ENCODE measurements around the gene MYLK.

MYLK gene

DNA sequence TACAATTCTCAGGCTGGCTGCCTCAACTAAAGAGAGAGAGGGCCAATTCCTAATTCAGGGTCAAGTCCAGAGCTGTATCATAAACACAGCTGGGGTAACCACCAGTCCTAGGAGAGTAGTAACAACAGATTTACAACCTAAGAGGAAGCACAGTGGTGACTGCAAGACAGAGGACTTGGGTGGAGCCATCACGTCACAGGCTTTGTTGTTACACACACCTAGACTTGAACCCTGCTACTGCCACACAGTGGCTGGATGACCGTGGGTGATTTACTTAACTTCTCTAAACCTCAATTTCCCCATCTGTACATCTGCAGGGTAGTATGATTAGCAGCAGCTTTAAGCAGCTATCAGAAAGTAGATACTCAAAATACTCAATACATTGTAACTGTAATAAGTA is 78.6 kb downstream of the MYLK start:
- in situ Hi-C loops (cut with HindIII; ENCODE audit: low pct_unique_long_range_greater_than_20kb, low sequenced_read_pairs): no loop called here
- no peak for TF ChIP-seq JUND (IDR thresholded peaks at IDR 0.05; ENCODE audit: low read depth)
- no peak for DNase-seq (ENCODE audit: low read depth in 1 of 2, low spot score in 1 of 2)

GRCh38 chr3:123805101-123805500 is 79.0 kb downstream of the MYLK start:
- no peak for DNase-seq (ENCODE audit: low read depth in 1 of 2, low spot score in 1 of 2)

DNA sequence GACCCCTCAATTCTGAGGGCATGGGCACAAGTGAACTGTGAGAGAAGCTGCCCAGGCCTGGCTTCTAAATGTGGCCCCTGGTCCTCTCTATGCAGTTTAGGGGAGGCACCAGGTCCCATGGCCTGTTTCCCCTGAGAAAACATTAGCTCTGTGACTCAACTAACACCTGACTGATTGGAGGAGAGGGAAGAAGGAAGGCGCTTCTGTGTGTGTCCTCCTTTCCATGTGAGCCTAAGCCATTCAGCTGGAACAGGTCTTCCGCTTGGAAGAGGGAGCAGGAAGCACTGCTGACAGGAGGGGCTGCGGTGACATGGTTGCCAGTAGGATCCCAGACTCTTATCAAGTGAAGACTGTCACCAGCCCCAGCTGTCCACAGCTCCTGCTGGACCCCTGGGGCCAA is 79.5 kb downstream of the MYLK start:
- no peak for DNase-seq (ENCODE audit: low read depth in 1 of 2, low spot score in 1 of 2)
- TF ChIP-seq JUND (IDR thresholded peaks at IDR 0.05; ENCODE audit: low read depth): no peak
- in situ Hi-C loops (cut with HindIII; ENCODE audit: low pct_unique_long_range_greater_than_20kb, low sequenced_read_pairs): no loop called here

More at GRCh38 chr3:123805101-123805500, 79.0 kb downstream of the MYLK start:
- in situ Hi-C loops (cut with HindIII; ENCODE audit: low pct_unique_long_range_greater_than_20kb, low sequenced_read_pairs): no loop called here
- no peak for TF ChIP-seq JUND (IDR thresholded peaks at IDR 0.05; ENCODE audit: low read depth)

DNA sequence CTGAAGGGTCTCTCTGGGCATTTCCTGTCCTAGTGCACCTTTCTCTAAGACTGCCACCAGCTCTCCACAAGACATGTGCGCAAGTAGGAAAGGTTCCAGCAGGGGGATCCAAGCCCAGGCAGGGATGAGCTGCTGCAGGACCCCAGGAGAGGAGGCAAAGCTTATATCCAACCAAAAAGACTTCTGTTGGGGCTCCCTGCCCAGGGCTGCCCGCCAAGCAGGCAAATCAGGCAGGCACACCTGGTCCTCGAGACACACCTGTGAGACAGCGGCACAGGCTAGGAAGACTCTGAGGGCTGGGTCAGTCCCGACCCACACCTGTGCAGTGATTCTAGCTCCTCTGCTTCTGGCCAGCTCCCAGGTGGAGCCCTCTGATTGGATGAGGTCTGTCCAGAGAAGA is 80.6 kb downstream of the MYLK start:
- no peak for TF ChIP-seq JUND (IDR thresholded peaks at IDR 0.05; ENCODE audit: low read depth)
- no peak for DNase-seq (ENCODE audit: low read depth in 1 of 2, low spot score in 1 of 2)
- in situ Hi-C loops (cut with HindIII; ENCODE audit: low pct_unique_long_range_greater_than_20kb, low sequenced_read_pairs): no loop called here

DNA sequence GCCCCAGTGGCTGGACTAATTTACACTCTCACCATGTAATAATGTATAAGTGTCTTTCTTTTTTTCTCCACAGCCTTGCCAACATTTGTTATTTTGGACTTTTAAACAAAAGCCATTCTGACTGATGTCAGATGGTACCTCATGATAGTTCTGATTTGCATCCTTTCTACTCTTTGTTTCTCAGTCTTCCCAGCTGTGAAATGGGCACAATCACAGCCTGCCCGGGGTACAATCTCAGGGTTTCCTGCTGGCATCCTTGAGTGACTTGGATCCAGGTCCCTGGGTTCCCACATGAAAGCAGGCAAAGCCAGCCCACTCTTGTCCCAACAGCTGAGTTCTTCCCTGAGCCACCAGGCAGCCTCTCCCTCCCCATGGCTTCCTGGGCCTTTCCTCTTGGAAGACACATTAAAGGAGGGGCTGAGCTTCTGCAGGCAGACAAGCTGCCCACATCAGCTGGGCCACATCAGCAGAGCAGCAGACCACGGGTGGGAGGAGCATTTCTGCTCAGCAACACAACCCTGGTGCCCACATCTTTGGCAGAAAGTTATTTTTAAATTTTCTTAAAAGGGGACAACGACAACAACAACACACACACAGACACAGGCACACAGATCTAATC is 82.0 kb downstream of the MYLK start:
- in situ Hi-C loops (cut with HindIII; ENCODE audit: low pct_unique_long_range_greater_than_20kb, low sequenced_read_pairs): no loop called here
- DNase-seq (ENCODE audit: low read depth in 1 of 2, low spot score in 1 of 2): no peak
- TF ChIP-seq JUND (IDR thresholded peaks at IDR 0.05; ENCODE audit: low read depth): no peak

DNA sequence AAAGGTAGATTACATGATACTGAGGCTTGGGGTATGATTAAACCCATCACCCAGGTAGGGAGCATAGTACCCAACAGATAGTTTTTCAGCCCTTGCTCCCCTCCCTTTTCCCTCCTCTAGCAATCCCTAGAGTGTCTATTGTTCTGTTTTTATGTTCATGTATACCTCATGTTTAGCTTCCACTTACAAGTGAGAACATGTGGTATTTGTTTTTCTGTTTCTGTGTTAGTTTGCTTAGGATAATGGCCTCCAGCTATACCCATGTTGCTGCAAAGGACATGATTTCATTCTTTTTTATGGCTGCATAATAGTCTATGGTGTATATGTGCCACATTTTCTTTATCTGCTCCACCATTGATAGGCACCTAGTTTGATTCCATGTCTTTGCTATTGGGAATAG is 82.7 kb downstream of the MYLK start:
- no peak for TF ChIP-seq JUND (IDR thresholded peaks at IDR 0.05; ENCODE audit: low read depth)
- in situ Hi-C loops (cut with HindIII; ENCODE audit: low pct_unique_long_range_greater_than_20kb, low sequenced_read_pairs): no loop called here
- DNase-seq (ENCODE audit: low read depth in 1 of 2, low spot score in 1 of 2): peak in 1 of 2 experiments; percentile 18

- DNase-seq (ENCODE audit: low read depth in 1 of 2, low spot score in 1 of 2): no peak
- in situ Hi-C loops (cut with HindIII; ENCODE audit: low pct_unique_long_range_greater_than_20kb, low sequenced_read_pairs): no loop called here
- no peak for TF ChIP-seq JUND (IDR thresholded peaks at IDR 0.05; ENCODE audit: low read depth)
These were observed 83.8 kb downstream of the MYLK start for GRCh38 chr3:123800362-123800682.

DNA sequence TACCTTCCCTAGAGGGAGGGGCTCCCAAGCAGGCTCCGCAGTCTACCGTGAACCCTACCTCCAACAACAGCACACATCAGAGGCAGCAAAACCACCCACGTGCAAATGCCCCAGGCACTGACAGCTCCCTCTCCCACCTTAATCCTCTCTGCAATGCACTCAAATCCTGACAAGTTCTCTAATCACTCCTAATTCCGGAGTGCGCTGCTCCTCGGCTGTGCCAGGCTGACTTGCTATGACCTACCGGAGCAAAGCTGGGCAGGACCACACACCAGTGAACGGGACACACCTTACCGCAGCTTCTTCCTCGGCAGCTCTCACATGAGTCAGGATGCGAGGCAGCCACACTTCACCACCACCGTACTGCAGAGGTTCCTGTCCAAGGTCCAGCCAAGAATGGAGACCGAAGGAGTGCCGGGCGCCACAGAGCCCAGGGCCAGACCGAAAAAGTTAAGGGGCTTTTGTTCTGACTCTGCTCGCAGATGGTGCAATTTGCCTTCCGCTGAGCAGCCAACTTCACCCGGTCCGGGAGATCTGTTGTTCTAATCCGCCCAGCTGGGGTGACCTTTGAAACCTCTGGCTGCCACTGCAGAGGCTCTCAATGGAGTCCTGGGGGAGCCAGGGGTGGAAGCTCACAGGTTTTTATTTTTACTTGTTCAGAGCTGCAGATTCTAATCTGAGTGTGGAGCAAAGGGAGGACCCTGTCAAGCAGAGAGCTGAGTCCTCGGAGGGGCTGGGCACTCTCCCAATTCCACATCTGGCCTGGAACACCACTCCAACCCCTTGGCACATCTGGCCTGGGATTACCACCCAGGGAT is 84.4 kb downstream of the MYLK start:
- no peak for DNase-seq (ENCODE audit: low read depth in 1 of 2, low spot score in 1 of 2)
- in situ Hi-C loops (cut with HindIII; ENCODE audit: low pct_unique_long_range_greater_than_20kb, low sequenced_read_pairs): no loop called here
- TF ChIP-seq JUND (IDR thresholded peaks at IDR 0.05; ENCODE audit: low read depth): no peak

- in situ Hi-C loops (cut with HindIII; ENCODE audit: low pct_unique_long_range_greater_than_20kb, low sequenced_read_pairs): no loop called here
- no peak for TF ChIP-seq JUND (IDR thresholded peaks at IDR 0.05; ENCODE audit: low read depth)
- no peak for DNase-seq (ENCODE audit: low read depth in 1 of 2, low spot score in 1 of 2)
These were observed 85.6 kb downstream of the MYLK start for GRCh38 chr3:123798550-123798949.

DNA sequence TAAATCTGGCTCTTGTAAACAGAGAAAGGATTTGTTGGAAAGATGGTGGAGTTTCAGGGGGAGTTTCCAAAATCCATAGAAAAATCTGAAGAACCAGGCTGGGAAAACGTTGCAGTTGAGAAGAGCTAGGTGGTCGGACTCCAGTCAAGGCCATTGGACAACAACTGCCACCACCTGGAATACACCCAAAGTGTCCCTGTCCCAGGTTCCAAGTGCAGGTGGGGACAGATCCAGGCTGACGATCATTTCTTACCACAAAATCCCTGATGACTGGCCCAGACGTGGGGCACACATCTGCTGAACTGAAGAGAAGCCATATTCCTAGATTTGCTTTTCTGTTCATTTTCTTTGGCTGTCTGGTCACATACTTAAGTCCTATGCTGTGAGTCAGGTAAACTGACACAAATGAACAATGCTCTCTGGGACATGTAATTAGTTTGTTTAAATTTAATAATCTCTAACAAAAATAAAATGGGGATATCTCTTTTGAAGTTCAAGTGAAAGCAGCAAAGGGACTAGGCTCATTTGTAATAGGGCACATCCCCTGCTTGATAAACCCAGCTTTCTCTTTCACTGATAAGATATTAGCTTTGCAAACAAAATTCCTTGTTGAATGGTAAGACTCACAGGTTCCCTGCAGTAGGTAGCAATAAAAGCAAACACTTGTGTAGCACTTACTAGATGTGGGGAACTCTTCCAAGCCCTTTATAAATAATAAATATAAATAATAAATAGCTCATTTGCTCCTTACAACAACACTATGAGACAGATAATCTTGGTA is 88.5 kb downstream of the MYLK start:
- in situ Hi-C loops (cut with HindIII; ENCODE audit: low pct_unique_long_range_greater_than_20kb, low sequenced_read_pairs): no loop called here
- no peak for TF ChIP-seq JUND (IDR thresholded peaks at IDR 0.05; ENCODE audit: low read depth)
- no peak for DNase-seq (ENCODE audit: low read depth in 1 of 2, low spot score in 1 of 2)

DNA sequence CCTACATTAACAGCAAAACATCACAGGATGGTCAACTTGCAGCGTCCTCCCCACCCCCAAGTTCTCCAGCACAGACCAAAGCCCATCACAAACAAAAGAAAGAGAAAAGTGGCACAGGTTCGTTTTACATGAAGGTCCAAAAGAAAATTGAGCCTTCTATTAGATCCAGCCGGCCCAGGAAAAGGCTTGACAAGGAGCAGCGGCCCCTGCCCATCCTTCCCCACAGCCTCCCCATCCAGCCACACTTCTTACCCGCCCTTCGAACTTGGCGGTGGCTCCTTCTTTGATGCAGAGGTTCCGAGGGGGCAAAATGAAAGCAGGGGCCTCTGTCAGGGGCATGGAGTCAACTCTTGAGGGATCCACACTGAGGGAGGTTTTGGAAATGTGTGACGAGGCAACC is 90.7 kb downstream of the MYLK start:
- in situ Hi-C loops (cut with HindIII; ENCODE audit: low pct_unique_long_range_greater_than_20kb, low sequenced_read_pairs): no loop called here
- TF ChIP-seq JUND (IDR thresholded peaks at IDR 0.05; ENCODE audit: low read depth): no peak
- no peak for DNase-seq (ENCODE audit: low read depth in 1 of 2, low spot score in 1 of 2)

GRCh38 chr3:123792473-123793201 is 91.5 kb downstream of the MYLK start:
- peak in 1 of 2 experiments; percentile 12 for DNase-seq (ENCODE audit: low read depth in 1 of 2, low spot score in 1 of 2)
- in situ Hi-C loops (cut with HindIII; ENCODE audit: low pct_unique_long_range_greater_than_20kb, low sequenced_read_pairs): no loop called here
- TF ChIP-seq JUND (IDR thresholded peaks at IDR 0.05; ENCODE audit: low read depth): no peak

Measured in T47D (cell line).